Measurements from ENCODE around the gene ATG4B.

Gene ATG4B

GRCh38 chr2:241645915-241646645 is 8.6 kb downstream of the ATG4B start:
- no peak for DNase-seq (ENCODE audit: insufficient read length)
- TF ChIP-seq POLR2AphosphoS5 (IDR thresholded peaks at IDR 0.05; ENCODE audit: low read depth, low read length) = no peak
- no peak for TF ChIP-seq TAF1 (IDR thresholded peaks at IDR 0.05; ENCODE audit: borderline replicate concordance, low read depth, low read length)
- TF ChIP-seq POLR2A (IDR thresholded peaks at IDR 0.05; ENCODE audit: low read depth, low read length) = no peak
- no peak for FAIRE-seq

- DNase-seq (ENCODE audit: insufficient read length) (no peak), FAIRE-seq (no peak)
- TF ChIP-seq TAF1 (IDR thresholded peaks at IDR 0.05; ENCODE audit: borderline replicate concordance, low read depth, low read length) = no peak
- TF ChIP-seq POLR2A (IDR thresholded peaks at IDR 0.05; ENCODE audit: low read depth, low read length) = no peak
- no peak for TF ChIP-seq POLR2AphosphoS5 (IDR thresholded peaks at IDR 0.05; ENCODE audit: low read depth, low read length)
These were observed 11.0 kb downstream of the ATG4B start for GRCh38 chr2:241648453-241648852.

- TF ChIP-seq POLR2AphosphoS5 (IDR thresholded peaks at IDR 0.05; ENCODE audit: low read depth, low read length) = no peak
- no peak for TF ChIP-seq TAF1 (IDR thresholded peaks at IDR 0.05; ENCODE audit: borderline replicate concordance, low read depth, low read length)
- TF ChIP-seq POLR2A (IDR thresholded peaks at IDR 0.05; ENCODE audit: low read depth, low read length) = no peak
- FAIRE-seq (no peak), DNase-seq (ENCODE audit: insufficient read length) (no peak)
These were observed 11.9 kb downstream of the ATG4B start for GRCh38 chr2:241649404-241649803.

DNA sequence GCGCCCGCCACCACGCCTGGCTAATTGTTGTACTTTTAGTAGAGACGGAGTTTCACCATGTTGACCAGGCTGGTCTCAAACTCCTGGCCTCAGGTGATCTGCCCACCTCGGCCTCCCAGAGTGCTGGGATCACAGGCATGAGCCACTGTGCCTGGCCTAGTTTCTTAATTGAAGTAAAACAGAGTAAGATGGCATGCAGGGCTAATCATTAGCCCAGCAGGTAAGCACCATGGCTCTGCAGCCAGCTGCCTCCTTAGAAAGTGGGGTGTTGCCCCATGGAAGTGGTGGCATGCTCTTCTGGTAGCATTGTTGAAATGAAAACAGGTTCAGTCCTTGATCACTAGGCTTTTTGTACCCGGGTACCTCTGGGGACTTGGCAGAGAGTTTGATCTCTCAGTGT is 12.4 kb downstream of the ATG4B start:
- FAIRE-seq = no peak

GRCh38 chr2:241652142-241652541 is 14.6 kb downstream of the ATG4B start:
- FAIRE-seq (no peak), DNase-seq (ENCODE audit: insufficient read length) (no peak)
- TF ChIP-seq POLR2AphosphoS5 (IDR thresholded peaks at IDR 0.05; ENCODE audit: low read depth, low read length) = no peak
- TF ChIP-seq TAF1 (IDR thresholded peaks at IDR 0.05; ENCODE audit: borderline replicate concordance, low read depth, low read length) = no peak

More for the DNA sequence above, 12.4 kb downstream of the ATG4B start:
- DNase-seq (ENCODE audit: insufficient read length) = no peak
- TF ChIP-seq POLR2AphosphoS5 (IDR thresholded peaks at IDR 0.05; ENCODE audit: low read depth, low read length) (no peak), TAF1 (IDR thresholded peaks at IDR 0.05; ENCODE audit: borderline replicate concordance, low read depth, low read length) (no peak), POLR2A (IDR thresholded peaks at IDR 0.05; ENCODE audit: low read depth, low read length) (no peak)

GRCh38 chr2:241652722-241653121 is 15.2 kb downstream of the ATG4B start:
- TF ChIP-seq TAF1 (IDR thresholded peaks at IDR 0.05; ENCODE audit: borderline replicate concordance, low read depth, low read length) (no peak), POLR2AphosphoS5 (IDR thresholded peaks at IDR 0.05; ENCODE audit: low read depth, low read length) (no peak), POLR2A (IDR thresholded peaks at IDR 0.05; ENCODE audit: low read depth, low read length) (no peak)
- FAIRE-seq = no peak
- no peak for DNase-seq (ENCODE audit: insufficient read length)

DNA sequence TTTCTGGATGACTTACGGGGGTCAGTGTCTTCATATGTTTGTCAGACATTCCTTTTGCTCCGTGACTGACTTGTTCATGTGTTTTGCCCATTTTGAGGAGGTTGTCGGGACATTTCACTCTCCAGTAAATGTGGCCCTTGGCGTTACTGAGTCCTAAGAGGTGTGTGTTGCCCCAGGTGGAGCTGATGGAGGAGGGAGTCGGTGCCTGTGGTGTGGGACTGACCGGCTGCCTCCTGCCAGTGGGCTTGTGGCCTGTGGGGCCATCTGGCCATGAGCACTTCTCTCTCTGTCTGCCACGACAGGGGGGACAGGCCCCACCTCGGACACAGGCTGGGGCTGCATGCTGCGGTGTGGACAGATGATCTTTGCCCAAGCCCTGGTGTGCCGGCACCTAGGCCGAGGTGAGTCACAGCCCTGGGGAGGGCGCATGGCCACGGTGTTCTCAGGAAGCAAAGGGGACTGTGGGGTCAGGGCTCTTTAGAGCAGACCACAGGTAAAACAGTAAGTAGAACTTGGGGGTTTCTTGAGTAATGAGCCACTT is 15.8 kb downstream of the ATG4B start:
- no peak for FAIRE-seq
- no peak for DNase-seq (ENCODE audit: insufficient read length)
- TF ChIP-seq TAF1 (IDR thresholded peaks at IDR 0.05; ENCODE audit: borderline replicate concordance, low read depth, low read length) (no peak), POLR2AphosphoS5 (IDR thresholded peaks at IDR 0.05; ENCODE audit: low read depth, low read length) (no peak), POLR2A (IDR thresholded peaks at IDR 0.05; ENCODE audit: low read depth, low read length) (no peak)

- no peak for FAIRE-seq
- TF ChIP-seq POLR2AphosphoS5 (IDR thresholded peaks at IDR 0.05; ENCODE audit: low read depth, low read length) (no peak), POLR2A (IDR thresholded peaks at IDR 0.05; ENCODE audit: low read depth, low read length) (no peak), TAF1 (IDR thresholded peaks at IDR 0.05; ENCODE audit: borderline replicate concordance, low read depth, low read length) (no peak)
- DNase-seq (ENCODE audit: insufficient read length) = no peak
These were observed 17.1 kb downstream of the ATG4B start for GRCh38 chr2:241654551-241654950.

DNA sequence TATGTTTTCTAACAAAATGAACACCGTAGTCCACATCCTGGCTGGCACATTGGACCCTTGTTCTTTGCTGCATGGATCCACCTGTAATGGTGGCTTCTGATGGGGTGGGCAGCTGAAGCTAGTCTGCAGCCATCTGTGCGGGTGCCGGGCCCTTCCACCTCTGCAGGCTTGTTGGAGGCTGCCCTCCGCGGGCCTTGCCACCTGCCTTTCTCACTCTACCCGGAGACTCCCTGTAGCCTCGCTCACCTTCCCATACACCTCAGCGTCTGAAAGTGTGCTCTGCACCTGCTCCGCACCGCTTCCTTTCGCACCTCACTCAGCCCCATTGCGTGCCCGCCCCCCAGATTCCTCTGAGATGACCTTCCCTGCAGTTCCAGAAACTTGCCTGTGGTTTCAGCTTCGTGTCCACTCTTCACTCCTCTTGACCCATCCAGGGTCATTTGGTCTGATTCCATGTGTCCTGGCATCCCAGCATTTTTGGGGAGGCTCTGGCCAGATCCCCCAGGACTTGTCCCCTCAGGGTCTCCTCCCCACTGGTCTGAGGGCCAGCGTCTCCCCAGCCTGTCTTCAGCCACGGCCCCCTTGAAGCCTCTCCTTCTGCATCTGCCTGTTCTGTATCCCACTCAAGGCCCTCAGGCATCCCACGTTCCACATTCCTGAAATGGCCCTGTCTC is 18.2 kb downstream of the ATG4B start:
- TF ChIP-seq POLR2AphosphoS5 (IDR thresholded peaks at IDR 0.05; ENCODE audit: low read depth, low read length) = no peak
- no peak for TF ChIP-seq POLR2A (IDR thresholded peaks at IDR 0.05; ENCODE audit: low read depth, low read length)
- TF ChIP-seq TAF1 (IDR thresholded peaks at IDR 0.05; ENCODE audit: borderline replicate concordance, low read depth, low read length) = no peak
- no peak for FAIRE-seq
- no peak for DNase-seq (ENCODE audit: insufficient read length)

GRCh38 chr2:241656190-241656741 is 18.8 kb downstream of the ATG4B start:
- TF ChIP-seq POLR2A (IDR thresholded peaks at IDR 0.05; ENCODE audit: low read depth, low read length) (no peak), POLR2AphosphoS5 (IDR thresholded peaks at IDR 0.05; ENCODE audit: low read depth, low read length) (no peak), TAF1 (IDR thresholded peaks at IDR 0.05; ENCODE audit: borderline replicate concordance, low read depth, low read length) (no peak)
- FAIRE-seq = no peak
- no peak for DNase-seq (ENCODE audit: insufficient read length)

DNA sequence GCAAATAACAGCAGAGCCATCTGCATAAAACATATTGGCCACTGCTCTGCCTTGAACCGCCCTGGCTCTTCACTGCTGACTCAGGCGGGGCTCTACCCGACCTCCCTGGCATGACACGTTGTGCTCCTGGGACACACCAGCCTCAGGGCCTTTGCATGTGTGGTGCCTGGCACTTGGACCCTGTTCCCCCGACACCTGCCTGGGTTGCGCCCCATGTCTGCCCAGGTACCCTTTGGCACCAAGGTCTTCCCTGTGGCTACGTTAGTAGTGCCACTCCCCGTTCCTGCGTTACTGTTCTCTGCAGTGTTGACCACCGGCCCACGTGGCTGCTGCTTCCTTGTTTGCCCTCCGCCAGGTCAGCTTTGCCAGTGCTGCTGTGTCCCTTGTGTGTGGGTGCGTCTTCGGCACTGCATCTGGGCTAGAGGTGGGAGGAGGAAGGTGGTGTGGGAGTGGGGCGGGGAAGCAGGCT is 20.3 kb downstream of the ATG4B start:
- FAIRE-seq = no peak
- no peak for DNase-seq (ENCODE audit: insufficient read length)
- no peak for TF ChIP-seq TAF1 (IDR thresholded peaks at IDR 0.05; ENCODE audit: borderline replicate concordance, low read depth, low read length)
- 0 out of 2 replicates have a peak, but pooled peaks have one; percentile 35 for TF ChIP-seq POLR2A (IDR thresholded peaks at IDR 0.05; ENCODE audit: low read depth, low read length)

All from GM12892 (cell line).